Progenitor cell of endocrine pancreas (in vitro differentiated cells): Measurements from ENCODE around the gene PRR16. TPM values are rescaled to one million over a fixed set of nuclear protein-coding genes. Genes with fewer than 3 reads are reported as not detected.
A peak's percentile ranks its signal among the peaks of the same experiment; 100 is the strongest.

Experiments
- DNase-seq: peaks from one replicate; pipeline ENCODE4 v3.0.0; 2021; ENCODE audit warnings: low spot score; ENCODE audit not compliant: unreplicated experiment
- H3K27ac Mint-ChIP-seq: 2 replicates; pipeline ENCODE4 v1.8.0; 2021; ENCODE audit warnings: mild to moderate bottlenecking, moderate library complexity, mixed read lengths
- H3K27me3 Mint-ChIP-seq: 2 replicates; pipeline ENCODE4 v1.8.0; 2021; ENCODE audit warnings: mixed read lengths
- H3K36me3 Mint-ChIP-seq: 2 replicates; pipeline ENCODE4 v1.8.0; 2022; ENCODE audit warnings: mixed read lengths; ENCODE audit not compliant: insufficient read depth
- H3K4me1 Mint-ChIP-seq: 2 replicates; pipeline ENCODE4 v1.8.0; 2021; ENCODE audit warnings: low read depth, mixed read lengths
- H3K4me3 Mint-ChIP-seq: 2 replicates; pipeline ENCODE4 v1.8.0; 2021; ENCODE audit warnings: low read depth, mild to moderate bottlenecking, moderate library complexity, mixed read lengths
- H3K9me3 Mint-ChIP-seq: 2 replicates; pipeline ENCODE4 v1.8.0; 2021; ENCODE audit warnings: low read depth, mixed read lengths
- CTCF ChIP-seq: fragments of 200-600 bp; sonication (generic); IDR thresholded peaks from one replicate; pipeline ENCODE4 v1.5.0; 2021; ENCODE audit warnings: antibody characterized with exemption, mild to moderate bottlenecking; ENCODE audit not compliant: unreplicated experiment
- total RNA-seq: library from RNA; stranded (reverse); gene quantifications from 2 replicates; pipeline ENCODE4 v1.2.1, GENCODE V29; 2021

The PRR16 gene
- total RNA-seq, 1 donor from 2014 or later, result not detected

DNA sequence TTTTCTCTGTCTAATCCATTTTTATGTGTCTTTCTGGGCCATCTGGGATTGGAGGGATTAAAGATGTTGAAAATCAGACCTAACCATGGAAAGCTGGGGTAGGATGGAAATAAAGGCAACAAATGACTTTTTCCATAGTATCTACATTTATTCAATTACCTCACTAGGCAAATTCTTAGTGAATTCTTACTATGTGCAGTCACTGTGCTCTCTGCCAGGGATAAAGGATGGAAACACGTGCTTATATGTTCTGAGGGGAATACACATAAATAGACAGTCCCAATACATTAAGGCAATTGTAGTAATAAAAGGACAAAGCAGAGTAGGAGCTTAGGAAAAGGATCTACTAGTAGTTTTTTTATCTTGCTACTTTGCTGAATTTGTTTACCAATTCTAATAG, 214.2 kb downstream of the PRR16 start:
- H3K27me3 Mint-ChIP-seq, result no peaks in the 10 kb centered on the region
- H3K36me3 Mint-ChIP-seq, result no peaks in the 10 kb centered on the region
- no peak for DNase-seq
- TF ChIP-seq CTCF, result no peak
- H3K27ac Mint-ChIP-seq, result no peak overlapping the region
- no peak overlapping the region for H3K4me3 Mint-ChIP-seq
- peaks cover 7% of the 10 kb centered on the region for H3K9me3 Mint-ChIP-seq
- peaks cover 16% of the 10 kb centered on the region for H3K4me1 Mint-ChIP-seq

- Mint-ChIP-seq H3K9me3 (peaks cover 7% of the 10 kb centered on the region), H3K4me3 (no peak overlapping the region), H3K36me3 (no peaks in the 10 kb centered on the region), H3K4me1 (peaks cover 18% of the 10 kb centered on the region), H3K27me3 (no peaks in the 10 kb centered on the region), H3K27ac (no peak overlapping the region)
- TF ChIP-seq CTCF, result no peak
- DNase-seq, result no peak
Observed at GRCh38 chr5:120682851-120683250, 218.8 kb downstream of the PRR16 start.

- TF ChIP-seq CTCF, result no peak
- Mint-ChIP-seq H3K4me3 (no peak overlapping the region), H3K27me3 (no peaks in the 10 kb centered on the region), H3K27ac (no peak overlapping the region), H3K4me1 (peaks cover 18% of the 10 kb centered on the region), H3K9me3 (peaks cover 4% of the 10 kb centered on the region), H3K36me3 (no peaks in the 10 kb centered on the region)
- no peak for DNase-seq
Observed at GRCh38 chr5:120683580-120683979, 219.5 kb downstream of the PRR16 start.

DNA sequence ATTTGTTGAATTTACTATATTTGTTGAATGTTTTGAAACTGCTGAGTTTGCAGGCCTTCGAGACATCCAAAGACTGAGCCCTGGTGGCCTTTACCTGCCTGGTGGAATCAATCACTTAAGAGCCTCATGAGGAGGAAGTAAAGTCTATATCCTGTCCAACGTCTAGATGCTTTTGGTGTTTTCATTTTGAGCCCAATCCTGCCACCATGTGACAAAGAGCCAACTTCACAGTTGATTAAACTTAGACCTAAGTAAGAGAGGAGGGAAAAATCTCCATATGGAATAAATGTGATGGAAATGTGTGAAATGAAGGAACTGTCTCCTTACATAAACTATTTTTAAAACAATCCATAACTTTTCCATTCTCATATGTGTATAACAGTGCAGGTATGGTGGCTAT, 220.1 kb downstream of the PRR16 start:
- Mint-ChIP-seq H3K4me3 (no peak overlapping the region), H3K4me1 (peaks cover 18% of the 10 kb centered on the region), H3K9me3 (peaks cover 4% of the 10 kb centered on the region), H3K27ac (peak overlapping the region; percentile 63), H3K36me3 (no peaks in the 10 kb centered on the region), H3K27me3 (no peaks in the 10 kb centered on the region)
- no peak for TF ChIP-seq CTCF
- no peak for DNase-seq

- no peak for DNase-seq
- peaks cover 18% of the 10 kb centered on the region for H3K4me1 Mint-ChIP-seq
- H3K9me3 Mint-ChIP-seq, result peaks cover 4% of the 10 kb centered on the region
- no peak overlapping the region for H3K27ac Mint-ChIP-seq
- no peaks in the 10 kb centered on the region for H3K36me3 Mint-ChIP-seq
- no peak overlapping the region for H3K4me3 Mint-ChIP-seq
- peak; percentile 43 for TF ChIP-seq CTCF
- no peaks in the 10 kb centered on the region for H3K27me3 Mint-ChIP-seq
Observed at GRCh38 chr5:120684749-120685415, 220.8 kb downstream of the PRR16 start.
